Stomach (tissue), 4 donors: ENCODE data around the gene PXYLP1.

Experiments used
- EP300 ChIP-seq: sonication (generic); formaldehyde crosslinking; IDR thresholded peaks from one replicate; pipeline ENCODE4 v1.6.1; 2017; ENCODE audit warnings: antibody characterized with exemption
- POLR2AphosphoS5 ChIP-seq, 3 donors: sonication (generic); formaldehyde crosslinking; IDR thresholded peaks; one replicate each; pipeline ENCODE4 v1.6.1; 2016; ENCODE audit warnings: antibody characterized with exemption in 3 of 3
- TF ChIP-seq, protein P1 (sequence below), 7 experiments: fragments of 450-650 bp in 4 of 7; fragments of 200-600 bp in 3 of 7; sonication (generic) in 3 of 7; IDR thresholded peaks; one replicate each; pipeline ENCODE4 v1.5.1; 2016 to 2019; ENCODE audit warnings: antibody characterized with exemption in 7 of 7, control low read depth in 2 of 7, mild to moderate bottlenecking in 1 of 7

DNA sequence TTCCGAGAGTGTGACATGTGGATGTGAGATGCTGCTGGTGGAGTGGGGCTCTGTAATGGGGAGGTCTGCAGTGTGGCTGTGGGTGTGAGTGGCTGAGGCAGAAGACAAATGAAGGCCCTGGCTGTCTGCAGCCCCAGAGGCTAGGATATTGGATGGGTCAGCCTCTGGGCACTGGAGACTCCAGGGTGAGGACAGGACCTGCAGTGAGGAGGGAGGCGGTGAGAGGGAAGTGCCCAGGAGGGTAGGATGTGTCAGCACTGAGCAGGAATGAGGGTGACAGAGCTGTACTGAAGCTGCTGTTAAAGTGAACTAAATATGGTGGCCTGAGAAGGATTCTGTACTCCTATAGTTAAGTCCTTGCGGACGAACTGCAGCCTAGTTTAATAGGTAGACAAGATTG is 27.3 kb upstream of the PXYLP1 start:
- TF ChIP-seq POLR2AphosphoS5 (IDR thresholded peaks at IDR 0.05) (no peak), EP300 (no peak)
- TF ChIP-seq, protein P1, sequence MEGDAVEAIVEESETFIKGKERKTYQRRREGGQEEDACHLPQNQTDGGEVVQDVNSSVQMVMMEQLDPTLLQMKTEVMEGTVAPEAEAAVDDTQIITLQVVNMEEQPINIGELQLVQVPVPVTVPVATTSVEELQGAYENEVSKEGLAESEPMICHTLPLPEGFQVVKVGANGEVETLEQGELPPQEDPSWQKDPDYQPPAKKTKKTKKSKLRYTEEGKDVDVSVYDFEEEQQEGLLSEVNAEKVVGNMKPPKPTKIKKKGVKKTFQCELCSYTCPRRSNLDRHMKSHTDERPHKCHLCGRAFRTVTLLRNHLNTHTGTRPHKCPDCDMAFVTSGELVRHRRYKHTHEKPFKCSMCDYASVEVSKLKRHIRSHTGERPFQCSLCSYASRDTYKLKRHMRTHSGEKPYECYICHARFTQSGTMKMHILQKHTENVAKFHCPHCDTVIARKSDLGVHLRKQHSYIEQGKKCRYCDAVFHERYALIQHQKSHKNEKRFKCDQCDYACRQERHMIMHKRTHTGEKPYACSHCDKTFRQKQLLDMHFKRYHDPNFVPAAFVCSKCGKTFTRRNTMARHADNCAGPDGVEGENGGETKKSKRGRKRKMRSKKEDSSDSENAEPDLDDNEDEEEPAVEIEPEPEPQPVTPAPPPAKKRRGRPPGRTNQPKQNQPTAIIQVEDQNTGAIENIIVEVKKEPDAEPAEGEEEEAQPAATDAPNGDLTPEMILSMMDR (IDR thresholded peaks at IDR 0.05), result no peak
